ENCODE results near the gene CCL18. TPM values are rescaled to one million over a fixed set of nuclear protein-coding genes. Genes with fewer than 3 reads are reported as not detected.
"Not testable (repeated sequence)": the region's sequence is repeated elsewhere in the genome, so short reads cannot be mapped to it uniquely, and the experiment has no call there.

The CCL18 gene
- total and polyA plus RNA-seq, 7 donors = 0.04 to 11.9 (median 0.59) TPM; not detected in 2

DNA sequence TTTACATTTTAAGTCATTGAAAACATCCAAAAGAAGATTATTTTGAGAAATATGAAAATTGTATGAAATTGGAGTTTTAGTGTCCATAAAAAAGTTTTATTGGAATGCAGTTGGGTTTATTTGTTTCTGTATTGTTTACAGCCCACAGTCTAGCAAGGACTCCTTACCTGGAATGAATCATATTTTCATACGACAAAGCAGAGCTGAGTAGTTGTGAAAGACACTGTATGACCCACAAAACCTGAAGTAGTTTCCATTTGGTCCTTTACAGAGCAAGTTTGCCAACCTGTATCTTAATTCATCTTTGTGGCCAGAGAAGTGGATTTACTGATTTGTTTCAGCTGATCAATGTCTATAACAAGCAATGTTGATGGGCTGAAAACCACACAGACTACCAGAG, 10.3 kb downstream of the CCL18 start:
- H3K9me3 ChIP-seq = no peaks in the 10 kb centered on the region
- H3K27ac ChIP-seq = no peak overlapping the region
- H3K36me3 ChIP-seq (ENCODE audit: insufficient read depth in 1 of 2, low read depth in 1 of 2) = no peaks in the 10 kb centered on the region
- ATAC-seq (no peak), DNase-seq (no peak)
- no peaks in the 10 kb centered on the region for H3K4me1 ChIP-seq
- no peak overlapping the region for H3K4me3 ChIP-seq
- WGBS, 3 donors = 75 to 89% (median 86%) methylated on average over 1 of the region's 1 CpG
- H3K27me3 ChIP-seq (ENCODE audit: insufficient read depth in 3 of 3, low read length in 2 of 3) = no peaks in the 10 kb centered on the region
- no peak for TF ChIP-seq CTCF (IDR thresholded peaks at IDR 0.05)
- intact Hi-C loops (cut with DNase I) = loop anchor here in 1 of 2 donors (5.0 kb wide), 1 partner anchor 102 kb away; no protein-coding TSS in a partner anchor

GRCh38 chr17:36081681-36082471, 17.8 kb downstream of the CCL18 start:
- 69 to 76% (median 70%) methylated on average over 5 of the region's 5 CpGs for WGBS, 3 donors
- H3K27me3 ChIP-seq (ENCODE audit: insufficient read depth in 3 of 3, low read length in 2 of 3); H3K27ac ChIP-seq; H3K4me3 ChIP-seq; H3K9me3 ChIP-seq; ATAC-seq; H3K36me3 ChIP-seq (ENCODE audit: insufficient read depth in 1 of 2, low read depth in 1 of 2); DNase-seq; H3K4me1 ChIP-seq; intact Hi-C loops (cut with DNase I): not testable (repeated sequence)

DNA sequence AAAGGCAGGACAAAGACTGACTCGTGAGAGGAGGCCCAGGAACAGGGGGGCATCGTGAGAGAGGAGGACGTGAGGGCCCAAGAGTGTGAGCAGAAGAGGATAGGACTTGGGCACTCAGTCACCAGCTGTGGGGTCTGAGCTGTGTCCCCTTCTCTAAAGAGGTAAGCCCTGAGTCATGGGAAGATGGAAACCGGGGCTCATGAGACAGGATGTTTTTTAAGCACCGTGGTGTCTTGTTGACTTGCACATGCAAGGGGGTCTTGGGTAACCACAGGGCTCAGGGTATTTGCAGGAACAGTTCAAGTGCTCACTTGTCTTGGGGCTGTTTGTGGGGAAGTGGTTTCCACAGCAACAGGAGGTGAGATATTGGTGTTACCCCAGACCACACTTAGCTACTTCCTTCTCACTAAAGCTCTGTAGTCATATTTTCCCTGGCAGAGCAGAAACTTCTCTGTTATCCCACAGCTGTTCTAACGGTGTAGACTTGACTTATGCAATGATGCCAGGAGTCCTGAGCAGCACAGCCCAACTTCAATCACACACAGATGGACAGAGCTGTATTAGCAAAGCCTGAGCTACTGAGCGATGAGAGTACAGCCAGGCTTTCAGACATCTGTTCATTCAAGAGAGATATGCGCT, 18.5 kb downstream of the CCL18 start:
- DNase-seq; H3K36me3 ChIP-seq (ENCODE audit: insufficient read depth in 1 of 2, low read depth in 1 of 2); intact Hi-C loops (cut with DNase I); H3K4me3 ChIP-seq; H3K27ac ChIP-seq; H3K9me3 ChIP-seq; H3K4me1 ChIP-seq; H3K27me3 ChIP-seq (ENCODE audit: insufficient read depth in 3 of 3, low read length in 2 of 3): not testable (repeated sequence)
- 56 to 62% (median 60%) methylated on average over 7 of the region's 8 CpGs for WGBS, 3 donors
- ATAC-seq = peak in 2 of 4 donors; percentile 44 to 58

GRCh38 chr17:36083691-36084090, 19.6 kb downstream of the CCL18 start:
- H3K9me3 ChIP-seq; ATAC-seq; DNase-seq; H3K4me1 ChIP-seq; H3K4me3 ChIP-seq; H3K27ac ChIP-seq; intact Hi-C loops (cut with DNase I); H3K27me3 ChIP-seq (ENCODE audit: insufficient read depth in 3 of 3, low read length in 2 of 3); H3K36me3 ChIP-seq (ENCODE audit: insufficient read depth in 1 of 2, low read depth in 1 of 2): not testable (repeated sequence)
- 80 to 87% (median 83%) methylated on average over 2 of the region's 2 CpGs for WGBS, 3 donors

- no peak overlapping the region for H3K4me3 ChIP-seq
- ATAC-seq (peak in 3 of 4 donors; percentile 54 to 62 (median 57)), DNase-seq (no peak)
- H3K4me1 ChIP-seq = no peaks in the 10 kb centered on the region
- no peak for TF ChIP-seq CTCF (IDR thresholded peaks at IDR 0.05)
- H3K36me3 ChIP-seq (ENCODE audit: insufficient read depth in 1 of 2, low read depth in 1 of 2) = no peaks in the 10 kb centered on the region
- 28 to 52% (median 43%) methylated on average over 1 of the region's 1 CpG for WGBS, 3 donors
- H3K9me3 ChIP-seq = no peaks in the 10 kb centered on the region
- intact Hi-C loops (cut with DNase I) = no loop called here
- H3K27me3 ChIP-seq (ENCODE audit: insufficient read depth in 3 of 3, low read length in 2 of 3) = peaks cover 0 to 1% (median 0%) of the 10 kb centered on the region in 3 donors
- no peak overlapping the region for H3K27ac ChIP-seq
These were observed 21.7 kb downstream of the CCL18 start for GRCh38 chr17:36085765-36086164.

GRCh38 chr17:36086791-36087190, 22.7 kb downstream of the CCL18 start:
- no peaks in the 10 kb centered on the region for H3K4me1 ChIP-seq
- 87 to 95% (median 90%) methylated on average over 1 of the region's 1 CpG for WGBS, 3 donors
- no peaks in the 10 kb centered on the region for H3K36me3 ChIP-seq (ENCODE audit: insufficient read depth in 1 of 2, low read depth in 1 of 2)
- no peak for ATAC-seq
- no peak for DNase-seq
- intact Hi-C loops (cut with DNase I) = no loop called here
- H3K27ac ChIP-seq = no peak overlapping the region
- no peak overlapping the region for H3K4me3 ChIP-seq
- no peak for TF ChIP-seq CTCF (IDR thresholded peaks at IDR 0.05)
- no peaks in the 10 kb centered on the region for H3K9me3 ChIP-seq
- H3K27me3 ChIP-seq (ENCODE audit: insufficient read depth in 3 of 3, low read length in 2 of 3) = peaks cover 0 to 1% (median 0%) of the 10 kb centered on the region in 3 donors

DNA sequence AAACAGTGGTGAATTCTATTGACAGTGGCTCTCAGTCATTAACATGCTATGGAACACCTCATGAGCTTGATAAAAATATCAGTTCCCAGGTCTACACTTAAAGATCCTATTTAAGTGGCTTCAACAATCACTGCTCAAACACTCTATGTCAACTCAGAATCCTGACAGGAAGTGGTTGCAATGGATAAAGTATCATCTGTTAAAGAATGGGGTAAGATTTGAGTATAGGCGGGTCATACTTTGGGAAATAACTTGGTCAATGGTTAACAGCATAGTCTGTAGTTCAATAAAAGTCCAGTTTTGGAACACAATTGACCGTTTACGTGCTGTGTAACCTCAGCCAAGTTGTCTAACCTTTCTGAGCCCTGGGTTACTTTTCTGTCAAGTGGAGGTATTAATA, 23.4 kb downstream of the CCL18 start:
- H3K36me3 ChIP-seq (ENCODE audit: insufficient read depth in 1 of 2, low read depth in 1 of 2); H3K9me3 ChIP-seq; H3K27ac ChIP-seq; H3K4me3 ChIP-seq; H3K27me3 ChIP-seq (ENCODE audit: insufficient read depth in 3 of 3, low read length in 2 of 3); ATAC-seq; H3K4me1 ChIP-seq; DNase-seq; intact Hi-C loops (cut with DNase I): not testable (repeated sequence)
- 100% methylated on average over 1 of the region's 3 CpGs; no CpG with 5 or more reads in 2 of the 3 donors for WGBS, 3 donors

GRCh38 chr17:36087897-36088572, 24.0 kb downstream of the CCL18 start:
- H3K4me1 ChIP-seq; H3K4me3 ChIP-seq; DNase-seq; intact Hi-C loops (cut with DNase I); H3K27me3 ChIP-seq (ENCODE audit: insufficient read depth in 3 of 3, low read length in 2 of 3); H3K9me3 ChIP-seq; H3K36me3 ChIP-seq (ENCODE audit: insufficient read depth in 1 of 2, low read depth in 1 of 2); ATAC-seq; H3K27ac ChIP-seq: not testable (repeated sequence)
- WGBS, 3 donors = 78 to 85% (median 80%) methylated on average over 9 to 10 of the region's 10 CpGs
